Spleen (tissue), 11 donors: ENCODE measurements around the gene HSD17B12. TPM values are rescaled to one million over a fixed set of nuclear protein-coding genes. Genes with fewer than 3 reads are reported as not detected.

Source experiments
- DNase-seq: peaks from one replicate; pipeline ENCODE4 v3.0.0-alpha.2; 2020
- H3K27ac ChIP-seq, 8 donors: fragments of 200-600 bp; sonication (generic) in 7 of 8; 1 replicate in 4 of 8; 2 replicates in 4 of 8; pipeline versions ENCODE4 v1.5.0 to v1.8.0; 2016 to 2021; ENCODE audit warnings: inconsistent platforms in 4 of 8, mild to moderate bottlenecking in 4 of 8, moderate library complexity in 1 of 8
- H3K27me3 ChIP-seq, 7 donors: fragments of 200-600 bp; sonication (generic) in 6 of 7; replicated peaks in 1 of 7; 1 replicate in 4 of 7; 2 replicates in 3 of 7; pipeline versions ENCODE4 v1.5.0 to v1.8.0; 2016 to 2021; ENCODE audit warnings: inconsistent platforms in 3 of 7, mild to moderate bottlenecking in 1 of 7
- H3K36me3 ChIP-seq, 6 donors: fragments of 200-600 bp; sonication (generic) in 5 of 6; 1 replicate in 4 of 6; 2 replicates in 2 of 6; pipeline versions ENCODE4 v1.5.0 to v1.8.0; 2016 to 2021; ENCODE audit warnings: inconsistent platforms in 2 of 6
- H3K4me1 ChIP-seq, 6 donors: fragments of 200-600 bp; sonication (generic) in 5 of 6; 1 replicate in 3 of 6; 2 replicates in 3 of 6; pipeline versions ENCODE4 v1.5.0 to v1.8.0; 2016 to 2021; ENCODE audit warnings: inconsistent platforms in 3 of 6
- H3K4me3 ChIP-seq, 8 donors: fragments of 200-600 bp; sonication (generic) in 7 of 8; 1 replicate in 4 of 8; 2 replicates in 4 of 8; pipeline versions ENCODE4 v1.5.0 to v1.8.0; 2016 to 2021; ENCODE audit warnings: inconsistent platforms in 4 of 8, mild to moderate bottlenecking in 4 of 8, moderate library complexity in 2 of 8
- H3K9me3 ChIP-seq, 8 donors: fragments of 200-600 bp; sonication (generic) in 7 of 8; 1 replicate in 4 of 8; 2 replicates in 4 of 8; pipeline versions ENCODE4 v1.5.0 to v1.8.0; 2016 to 2021; ENCODE audit warnings: inconsistent platforms in 4 of 8
- CTCF ChIP-seq, 11 experiments: fragments of 200-600 bp in 7 of 11; fragments of 450-650 bp in 4 of 11; sonication (generic) in 4 of 11; IDR thresholded peaks in 8 of 11; conservative IDR thresholded peaks in 3 of 11; 1 replicate in 7 of 11; 2 replicates in 4 of 11; pipeline versions ENCODE4 v1.4.0 to v1.8.0; 2016 to 2021; ENCODE audit warnings: antibody characterized with exemption in 11 of 11, inconsistent platforms in 4 of 11, mild to moderate bottlenecking in 1 of 11
- POLR2A ChIP-seq, 3 donors: fragments of 450-650 bp; IDR thresholded peaks; one replicate each; pipeline ENCODE4 v1.5.1; 2017; ENCODE audit warnings: antibody characterized with exemption in 3 of 3, mild to moderate bottlenecking in 1 of 3
- POLR2AphosphoS5 ChIP-seq, 3 donors: sonication (generic); formaldehyde crosslinking; IDR thresholded peaks; one replicate each; pipeline ENCODE4 v1.5.1; 2017; ENCODE audit warnings: antibody characterized with exemption in 3 of 3
- WGBS, 5 donors: extraction: QIAGEN DNeasy Blood & Tissue Kit in 3 of 5; methylation state at CpG; one replicate each; pipeline versions ENCODE4 v1.1.5 to v1.1.7; 2013 to 2018; 5-methylcytosine and 5-hydroxymethylcytosine counted together
- intact Hi-C: fragments of 100-400 bp; cut with DNase I; formaldehyde crosslinking; loops from one replicate; pipeline ENCODE4 v1.15.0; 2023; ENCODE audit warnings: low total_unique reads
- polyA plus RNA-seq, 3 donors: library from polyadenylated mRNA; stranded (reverse); fragments of 200-250 nt; gene quantifications; one replicate each; pipeline ENCODE4 v1.2.1, GENCODE V29; 2013
- total RNA-seq, 7 donors: library from RNA; depleted of rRNA in 3 of 7; stranded (reverse); fragments of >200 nt in 3 of 7; fragmentation: NEBNext Ultra II Directional in 4 of 7; extraction: Animal tissue kit (Norgen Biotek cat#: 25700) in 4 of 7; gene quantifications; one replicate each; pipeline versions ENCODE4 v1.1.0 to v1.2.1, GENCODE V29; 2016 to 2021
- donor health status: healthy with polysubstance abuse.
- donor health status: DM: no; HTN: no; CAD: no; lungs with moderate emphysema.
- donor health status: DM: no; HTN: no; CAD: no.
- donor health status: Bipolar disorder and iron deficiency.
- donor health status: healthy.
- donor health status: DM: no; HTN: no; CAD: no.
- donor health status: DM: yes; HTN: yes; CAD: no.

Gene HSD17B12
- total and polyA plus RNA-seq, 10 donors: 17.5 to 80.0 (median 56.3) TPM

- Histone ChIP-seq H3K4me1 (no peaks in the 10 kb centered on the region), H3K27ac (no peak overlapping the region), H3K4me3 (no peak overlapping the region), H3K27me3 (no peaks in the 10 kb centered on the region), H3K36me3 (peaks cover 0 to 41% (median 0%) of the 10 kb centered on the region in 6 donors), H3K9me3 (peaks cover 0 to 24% (median 13%) of the 10 kb centered on the region in 8 donors)
- intact Hi-C loops: no loop called here
- TF ChIP-seq POLR2AphosphoS5 (IDR thresholded peaks at IDR 0.05) (no peak), CTCF (IDR thresholded peaks at IDR 0.05 in 8 of 11, conservative IDR thresholded peaks at IDR 0.05 in 3 of 11) (no peak)
- WGBS, 5 donors: 95 to 99% (median 98%) methylated on average over 7 of the region's 7 CpGs
- no peak for DNase-seq
Measured at GRCh38 chr11:43772733-43773132, 92.2 kb downstream of the HSD17B12 start.

GRCh38 chr11:43774786-43775185 lies 94.2 kb downstream of the HSD17B12 start:
- no peak overlapping the region for H3K27ac ChIP-seq
- no peak for DNase-seq
- peaks cover 0 to 26% (median 0%) of the 10 kb centered on the region in 6 donors for H3K36me3 ChIP-seq
- intact Hi-C loops: no loop called here
- H3K4me1 ChIP-seq: no peaks in the 10 kb centered on the region
- TF ChIP-seq CTCF (IDR thresholded peaks at IDR 0.05 in 8 of 11, conservative IDR thresholded peaks at IDR 0.05 in 3 of 11): no peak
- 78 to 98% (median 97%) methylated on average over 2 of the region's 2 CpGs for WGBS, 5 donors
- H3K9me3 ChIP-seq: peaks cover 0 to 14% (median 7%) of the 10 kb centered on the region in 8 donors
- no peak overlapping the region for H3K4me3 ChIP-seq
- no peaks in the 10 kb centered on the region for H3K27me3 ChIP-seq

GRCh38 chr11:43779306-43779705 lies 98.8 kb downstream of the HSD17B12 start:
- no peak for DNase-seq
- Histone ChIP-seq H3K27me3 (no peaks in the 10 kb centered on the region), H3K36me3 (peaks cover 0 to 22% (median 0%) of the 10 kb centered on the region in 6 donors), H3K27ac (no peak overlapping the region), H3K4me3 (no peak overlapping the region), H3K4me1 (no peaks in the 10 kb centered on the region), H3K9me3 (peaks cover 0 to 43% (median 31%) of the 10 kb centered on the region in 8 donors)
- 77 to 95% (median 93%) methylated on average over 2 of the region's 2 CpGs for WGBS, 5 donors
- TF ChIP-seq POLR2A (IDR thresholded peaks at IDR 0.05): no peak
- no peak for TF ChIP-seq POLR2AphosphoS5 (IDR thresholded peaks at IDR 0.05)
- no peak for TF ChIP-seq CTCF (IDR thresholded peaks at IDR 0.05 in 8 of 11, conservative IDR thresholded peaks at IDR 0.05 in 3 of 11)
- intact Hi-C loops: no loop called here

GRCh38 chr11:43784301-43784700 lies 103.8 kb downstream of the HSD17B12 start:
- Histone ChIP-seq H3K4me3 (no peak overlapping the region), H3K27ac (no peak overlapping the region), H3K36me3 (peaks cover 0 to 19% (median 0%) of the 10 kb centered on the region in 6 donors), H3K9me3 (peaks cover 0 to 48% (median 40%) of the 10 kb centered on the region in 8 donors), H3K4me1 (peaks cover 0 to 24% (median 11%) of the 10 kb centered on the region in 6 donors), H3K27me3 (no peaks in the 10 kb centered on the region)
- intact Hi-C loops: no loop called here
- no peak for DNase-seq
- WGBS, 5 donors: 92 to 100% (median 98%) methylated on average over 1 of the region's 1 CpG
- no peak for TF ChIP-seq POLR2A (IDR thresholded peaks at IDR 0.05)
- no peak for TF ChIP-seq CTCF (IDR thresholded peaks at IDR 0.05 in 8 of 11, conservative IDR thresholded peaks at IDR 0.05 in 3 of 11)
- TF ChIP-seq POLR2AphosphoS5 (IDR thresholded peaks at IDR 0.05): no peak
